HG02981 (cell line): ENCODE data around the gene TMPRSS7.
"Not testable (repeated sequence)": the region's sequence is repeated elsewhere in the genome, so short reads cannot be mapped to it uniquely, and the experiment has no call there.

Experiments
- ATAC-seq: cut with Tn5 transposase; IDR thresholded peaks from one replicate; pipeline ENCODE4 v1.9.1; 2021; ENCODE audit warnings: mild to moderate bottlenecking, moderate library complexity; ENCODE audit not compliant: unreplicated experiment

TMPRSS7 gene

DNA sequence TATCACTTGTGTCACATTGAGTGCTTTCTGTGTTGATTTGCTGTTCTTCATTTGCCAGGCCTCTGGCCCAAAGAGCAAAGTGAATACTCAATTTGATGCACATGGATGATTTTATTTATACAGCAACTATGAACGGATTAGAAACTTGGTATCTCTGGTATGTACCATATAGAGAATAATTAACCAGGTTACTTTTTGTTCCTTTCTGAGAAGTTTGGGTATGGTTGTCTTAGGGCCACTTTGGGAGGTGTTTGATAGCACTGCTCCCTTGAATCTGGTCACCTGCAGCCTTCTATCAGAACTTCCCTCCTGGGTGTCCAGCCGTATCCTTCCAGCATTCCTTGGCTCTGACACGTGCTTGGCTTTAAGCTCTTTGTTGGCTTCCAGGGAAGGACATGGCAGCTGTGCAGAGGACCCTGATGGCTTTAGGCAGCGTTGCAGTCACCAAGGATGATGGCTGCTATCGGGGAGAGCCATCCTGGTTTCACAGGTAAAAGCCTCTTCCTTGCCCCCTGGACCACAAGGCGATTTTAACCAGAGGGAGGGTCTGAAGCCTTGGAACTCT lies 23.1 kb upstream of the TMPRSS7 start:
- no peak for ATAC-seq

GRCh38 chr3:112012205-112012992 lies 22.1 kb upstream of the TMPRSS7 start:
- no peak for ATAC-seq

- ATAC-seq, result peak; percentile 82
Observed at GRCh38 chr3:112013058-112013783, 21.3 kb upstream of the TMPRSS7 start.

GRCh38 chr3:112013784-112014143 lies 20.8 kb upstream of the TMPRSS7 start:
- peak; percentile 11 for ATAC-seq

GRCh38 chr3:112017091-112017490 lies 17.4 kb upstream of the TMPRSS7 start:
- ATAC-seq, result no peak

DNA sequence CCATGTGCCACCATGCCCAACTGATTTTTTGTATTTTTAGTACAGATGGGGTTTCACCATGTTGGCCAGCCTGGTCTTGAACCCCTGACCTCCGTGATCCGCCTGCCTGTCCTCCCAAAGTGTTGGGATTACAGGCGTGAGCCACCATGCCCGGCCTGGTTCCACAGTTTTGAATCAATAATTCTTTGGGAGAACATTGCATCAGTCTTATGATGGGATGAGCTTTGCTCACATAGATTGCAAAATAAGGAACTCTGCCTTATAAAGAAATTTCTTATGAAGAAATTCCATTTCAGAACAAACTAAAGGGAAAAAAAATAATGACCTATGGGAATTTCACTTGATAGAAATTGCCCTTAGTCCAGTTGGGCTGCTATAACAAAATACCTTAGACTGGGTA lies 15.8 kb upstream of the TMPRSS7 start:
- ATAC-seq, result no peak

- ATAC-seq, result no peak
Observed at GRCh38 chr3:112019716-112020115, 14.8 kb upstream of the TMPRSS7 start.

- no peak for ATAC-seq
Observed at GRCh38 chr3:112020674-112021085, 13.9 kb upstream of the TMPRSS7 start.

GRCh38 chr3:112027142-112027541 lies 7.4 kb upstream of the TMPRSS7 start:
- no peak for ATAC-seq

DNA sequence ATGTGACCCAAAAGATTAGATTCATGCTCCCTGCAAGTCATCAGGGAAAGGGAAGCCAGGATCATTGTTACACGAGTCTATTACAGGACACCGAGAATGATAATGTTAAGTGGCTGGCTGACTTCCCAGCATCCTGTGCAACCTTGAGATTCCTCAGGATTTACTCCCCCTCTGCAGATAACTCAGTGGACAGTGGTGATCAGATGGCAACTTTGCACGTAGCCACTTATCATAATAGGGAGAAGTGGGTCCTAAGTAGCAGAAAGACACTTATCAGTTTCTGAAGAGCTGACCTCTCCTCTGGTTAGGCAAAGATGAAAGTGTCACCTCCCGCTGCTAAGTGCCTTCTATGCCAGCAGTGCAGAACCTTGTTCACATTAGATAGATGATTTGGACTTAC lies 6.7 kb upstream of the TMPRSS7 start:
- no peak for ATAC-seq

GRCh38 chr3:112030901-112031300 lies 3.6 kb upstream of the TMPRSS7 start:
- ATAC-seq, result no peak

- no peak for ATAC-seq
Observed at GRCh38 chr3:112032098-112032731, 2.3 kb upstream of the TMPRSS7 start.

DNA sequence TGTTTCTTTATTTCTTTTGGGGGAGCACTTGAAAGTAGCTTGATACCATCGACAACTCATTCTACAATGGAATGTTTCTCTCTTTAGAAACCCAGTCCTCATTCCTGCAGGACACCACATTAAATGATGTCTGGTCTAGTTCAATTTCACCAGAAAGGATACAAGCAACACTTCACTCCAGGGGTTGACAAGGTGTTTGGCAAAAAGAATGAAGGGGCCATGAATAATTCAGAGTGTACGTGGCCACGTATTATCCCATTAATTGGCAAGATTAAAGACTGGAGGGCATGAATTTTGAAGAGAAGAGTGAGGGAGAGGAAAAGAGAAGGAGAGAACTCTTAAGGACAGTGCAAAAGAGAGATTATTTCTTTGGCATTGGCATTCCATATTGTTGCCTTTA lies 705 bp downstream of the TMPRSS7 start:
- no peak for ATAC-seq

GRCh38 chr3:112037194-112037593 lies 2.7 kb downstream of the TMPRSS7 start:
- not testable (repeated sequence) for ATAC-seq

GRCh38 chr3:112038863-112039262 lies 4.3 kb downstream of the TMPRSS7 start:
- ATAC-seq, result peak; percentile 46

- ATAC-seq, result no peak
Observed at GRCh38 chr3:112041321-112041720, 6.8 kb downstream of the TMPRSS7 start.

- ATAC-seq, result no peak
Observed at GRCh38 chr3:112042842-112043280, 8.3 kb downstream of the TMPRSS7 start.

DNA sequence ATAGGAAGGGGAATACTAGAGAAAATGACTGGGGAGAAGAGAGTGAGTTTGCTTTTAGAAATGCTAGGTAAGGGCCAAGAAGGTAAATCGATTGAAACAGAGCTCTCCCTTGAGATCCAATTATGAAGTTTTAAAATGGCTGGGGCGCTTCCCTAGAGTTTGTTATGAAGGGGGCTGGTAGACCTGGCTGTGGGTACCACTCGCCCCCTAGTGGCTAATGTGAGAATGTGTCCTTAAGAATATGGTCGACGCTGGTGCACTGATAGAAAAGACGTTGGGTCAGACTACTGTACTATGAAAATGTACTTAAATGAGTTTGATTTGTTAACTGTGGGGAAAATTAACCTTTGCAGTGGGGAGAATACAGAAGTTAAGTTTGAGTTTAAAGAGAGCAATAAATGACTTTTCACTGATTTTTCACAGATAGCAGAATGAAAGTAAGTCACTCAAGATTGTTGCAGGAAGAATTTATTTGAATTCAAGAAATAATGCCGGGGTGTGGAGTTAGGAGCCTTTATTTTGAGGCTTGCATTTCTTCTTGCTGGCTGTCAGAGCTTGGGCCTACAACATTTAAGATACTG lies 9.2 kb downstream of the TMPRSS7 start:
- peak; percentile 81 for ATAC-seq

GRCh38 chr3:112046599-112046998 lies 12.1 kb downstream of the TMPRSS7 start:
- ATAC-seq, result no peak

DNA sequence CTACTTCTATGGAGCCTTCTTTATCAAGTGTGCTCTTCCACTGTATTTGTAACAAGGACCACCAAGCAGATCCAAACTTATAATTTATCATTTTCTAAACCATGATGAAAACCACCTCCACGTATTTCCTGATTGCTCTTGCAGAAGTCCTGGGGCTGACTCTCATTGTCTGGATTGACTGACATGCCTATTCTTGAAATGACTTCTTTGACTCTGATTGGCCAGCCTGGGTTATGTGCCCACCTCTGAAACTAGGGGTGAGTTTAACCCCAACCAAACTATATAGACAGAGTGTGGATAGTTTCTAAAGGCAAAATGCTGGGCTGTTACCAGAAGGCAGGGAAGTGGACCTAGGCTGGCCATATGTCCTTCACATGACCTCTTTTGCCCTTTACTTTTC lies 12.7 kb downstream of the TMPRSS7 start:
- no peak for ATAC-seq

- no peak for ATAC-seq
Observed at GRCh38 chr3:112048911-112049310, 14.4 kb downstream of the TMPRSS7 start.
